Upper lobe of left lung (tissue), 4 donors: Measurements from ENCODE around the gene STK39.

ENCODE experiments used
- CTCF ChIP-seq, 6 experiments: fragments of 450-650 bp in 4 of 6; fragments of 200-600 bp in 2 of 6; sonication (generic) in 2 of 6; IDR thresholded peaks; one replicate each; pipeline ENCODE4 v1.5.1; 2016 to 2019; ENCODE audit warnings: antibody characterized with exemption in 6 of 6
- EP300 ChIP-seq, 4 donors: sonication (generic); formaldehyde crosslinking; IDR thresholded peaks; one replicate each; pipeline ENCODE4 v1.5.1; 2017; ENCODE audit warnings: antibody characterized with exemption in 4 of 4, control low read depth in 2 of 4
- POLR2A ChIP-seq, 4 donors: fragments of 450-650 bp; IDR thresholded peaks; one replicate each; pipeline ENCODE4 v1.5.1; 2016 to 2017; ENCODE audit warnings: antibody characterized with exemption in 4 of 4, mild to moderate bottlenecking in 2 of 4
- POLR2AphosphoS5 ChIP-seq, 2 donors: sonication (generic); formaldehyde crosslinking; IDR thresholded peaks; one replicate each; pipeline ENCODE4 v1.5.1; 2017; ENCODE audit warnings: antibody characterized with exemption in 2 of 2

GRCh38 chr2:168166902-168167510, 80.4 kb downstream of the STK39 start:
- TF ChIP-seq POLR2A (IDR thresholded peaks at IDR 0.05) (no peak), CTCF (IDR thresholded peaks at IDR 0.05) (no peak), POLR2AphosphoS5 (IDR thresholded peaks at IDR 0.05) (no peak), EP300 (IDR thresholded peaks at IDR 0.05) (no peak)
